Measurements from ENCODE around the gene SRD5A2.

- TF ChIP-seq CTCF (IDR thresholded peaks at IDR 0.05) (no peak), POLR2A (IDR thresholded peaks at IDR 0.05) (no peak), EP300 (IDR thresholded peaks at IDR 0.05) (no peak), POLR2AphosphoS5 (IDR thresholded peaks at IDR 0.05) (no peak)
These were observed 25.8 kb upstream of the SRD5A2 start for GRCh38 chr2:31606509-31606908.
